Measurements from ENCODE around the gene POGK.
"Not testable (repeated sequence)": the region's sequence is repeated elsewhere in the genome, so short reads cannot be mapped to it uniquely, and the experiment has no call there.

The POGK gene

DNA sequence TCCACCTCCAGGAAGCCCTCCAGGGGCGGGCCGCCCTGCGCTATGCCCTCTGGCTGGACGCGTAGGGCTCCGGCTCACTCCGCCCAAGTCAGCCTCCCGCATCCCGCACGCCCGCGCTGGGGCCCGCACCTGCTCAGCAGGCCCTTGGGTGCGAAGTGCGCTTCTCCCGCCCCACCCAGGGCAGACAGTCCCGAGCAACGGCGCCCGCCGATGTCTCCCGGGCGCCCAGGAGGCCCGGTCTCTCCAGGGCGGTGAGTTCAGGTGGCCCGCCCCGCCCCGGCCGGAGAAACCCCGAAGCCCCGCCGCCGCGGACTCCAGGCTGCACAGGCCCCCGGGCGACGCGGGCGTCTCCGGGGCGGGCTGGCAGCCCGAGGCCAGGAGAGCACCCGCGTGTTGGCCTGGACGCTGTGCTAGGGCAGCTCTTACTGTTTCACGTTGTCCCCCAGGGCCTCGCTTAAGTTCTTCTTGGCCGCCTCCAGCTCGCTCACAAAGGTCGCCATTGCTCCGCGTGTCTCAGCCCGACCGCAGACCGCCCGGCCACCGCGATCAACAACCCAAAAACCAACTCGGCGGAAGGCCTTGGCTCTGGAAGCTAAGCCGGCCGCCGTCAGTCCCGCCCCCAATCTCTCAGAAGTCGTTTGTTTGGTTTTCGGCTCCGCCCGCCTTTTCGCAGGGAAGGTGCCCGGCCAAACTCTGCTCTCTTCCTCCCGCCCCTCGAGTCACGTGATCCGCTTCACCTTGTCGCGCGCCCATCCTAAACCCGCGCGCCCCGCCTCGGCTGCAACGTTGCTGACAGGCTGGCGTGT is 36.7 kb downstream of the POGK start, which contains the start of gene TADA1 (continued):
- TF ChIP-seq, protein P1, sequence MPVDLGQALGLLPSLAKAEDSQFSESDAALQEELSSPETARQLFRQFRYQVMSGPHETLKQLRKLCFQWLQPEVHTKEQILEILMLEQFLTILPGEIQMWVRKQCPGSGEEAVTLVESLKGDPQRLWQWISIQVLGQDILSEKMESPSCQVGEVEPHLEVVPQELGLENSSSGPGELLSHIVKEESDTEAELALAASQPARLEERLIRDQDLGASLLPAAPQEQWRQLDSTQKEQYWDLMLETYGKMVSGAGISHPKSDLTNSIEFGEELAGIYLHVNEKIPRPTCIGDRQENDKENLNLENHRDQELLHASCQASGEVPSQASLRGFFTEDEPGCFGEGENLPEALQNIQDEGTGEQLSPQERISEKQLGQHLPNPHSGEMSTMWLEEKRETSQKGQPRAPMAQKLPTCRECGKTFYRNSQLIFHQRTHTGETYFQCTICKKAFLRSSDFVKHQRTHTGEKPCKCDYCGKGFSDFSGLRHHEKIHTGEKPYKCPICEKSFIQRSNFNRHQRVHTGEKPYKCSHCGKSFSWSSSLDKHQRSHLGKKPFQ (tag by site-specific recombination; IDR thresholded peaks at IDR 0.05): no peak
- TF ChIP-seq, protein P2, sequence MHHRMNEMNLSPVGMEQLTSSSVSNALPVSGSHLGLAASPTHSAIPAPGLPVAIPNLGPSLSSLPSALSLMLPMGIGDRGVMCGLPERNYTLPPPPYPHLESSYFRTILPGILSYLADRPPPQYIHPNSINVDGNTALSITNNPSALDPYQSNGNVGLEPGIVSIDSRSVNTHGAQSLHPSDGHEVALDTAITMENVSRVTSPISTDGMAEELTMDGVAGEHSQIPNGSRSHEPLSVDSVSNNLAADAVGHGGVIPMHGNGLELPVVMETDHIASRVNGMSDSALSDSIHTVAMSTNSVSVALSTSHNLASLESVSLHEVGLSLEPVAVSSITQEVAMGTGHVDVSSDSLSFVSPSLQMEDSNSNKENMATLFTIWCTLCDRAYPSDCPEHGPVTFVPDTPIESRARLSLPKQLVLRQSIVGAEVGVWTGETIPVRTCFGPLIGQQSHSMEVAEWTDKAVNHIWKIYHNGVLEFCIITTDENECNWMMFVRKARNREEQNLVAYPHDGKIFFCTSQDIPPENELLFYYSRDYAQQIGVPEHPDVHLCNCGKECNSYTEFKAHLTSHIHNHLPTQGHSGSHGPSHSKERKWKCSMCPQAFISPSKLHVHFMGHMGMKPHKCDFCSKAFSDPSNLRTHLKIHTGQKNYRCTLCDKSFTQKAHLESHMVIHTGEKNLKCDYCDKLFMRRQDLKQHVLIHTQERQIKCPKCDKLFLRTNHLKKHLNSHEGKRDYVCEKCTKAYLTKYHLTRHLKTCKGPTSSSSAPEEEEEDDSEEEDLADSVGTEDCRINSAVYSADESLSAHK (tag by site-specific recombination; IDR thresholded peaks at IDR 0.05): peak; percentile 38; the same call in 1 of the 2 replicates
- TF ChIP-seq ZNF768 (tag by site-specific recombination; IDR thresholded peaks at IDR 0.05) (no peak), ZNF423 (tag by site-specific recombination; IDR thresholded peaks at IDR 0.05) (no peak), ZNF214 (tag by site-specific recombination; IDR thresholded peaks at IDR 0.05; ENCODE audit: borderline replicate concordance) (no peak), TCF7L2 (IDR thresholded peaks at IDR 0.05; ENCODE audit: borderline replicate concordance, low read depth, low read length) (peak; percentile 29; the same call in 1 of the 2 replicates), ZNF10 (tag by site-specific recombination; IDR thresholded peaks at IDR 0.05) (peak; percentile 95), ZEB2 (tag by site-specific recombination; IDR thresholded peaks at IDR 0.05) (peak; percentile 94), RBAK (tag by site-specific recombination; IDR thresholded peaks at IDR 0.05) (no peak), ZNF16 (tag by site-specific recombination; IDR thresholded peaks at IDR 0.05; ENCODE audit: low read depth) (no peak), BCL11B (tag by site-specific recombination; IDR thresholded peaks at IDR 0.05; ENCODE audit: low read depth) (peak; percentile 82; the same call in 1 of the 2 replicates)
- TF ChIP-seq, protein P3, sequence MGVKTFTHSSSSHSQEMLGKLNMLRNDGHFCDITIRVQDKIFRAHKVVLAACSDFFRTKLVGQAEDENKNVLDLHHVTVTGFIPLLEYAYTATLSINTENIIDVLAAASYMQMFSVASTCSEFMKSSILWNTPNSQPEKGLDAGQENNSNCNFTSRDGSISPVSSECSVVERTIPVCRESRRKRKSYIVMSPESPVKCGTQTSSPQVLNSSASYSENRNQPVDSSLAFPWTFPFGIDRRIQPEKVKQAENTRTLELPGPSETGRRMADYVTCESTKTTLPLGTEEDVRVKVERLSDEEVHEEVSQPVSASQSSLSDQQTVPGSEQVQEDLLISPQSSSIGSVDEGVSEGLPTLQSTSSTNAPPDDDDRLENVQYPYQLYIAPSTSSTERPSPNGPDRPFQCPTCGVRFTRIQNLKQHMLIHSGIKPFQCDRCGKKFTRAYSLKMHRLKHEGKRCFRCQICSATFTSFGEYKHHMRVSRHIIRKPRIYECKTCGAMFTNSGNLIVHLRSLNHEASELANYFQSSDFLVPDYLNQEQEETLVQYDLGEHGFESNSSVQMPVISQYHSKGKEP (tag by site-specific recombination; IDR thresholded peaks at IDR 0.05): peak; percentile 7; the same call in 1 of the 2 replicates

DNA sequence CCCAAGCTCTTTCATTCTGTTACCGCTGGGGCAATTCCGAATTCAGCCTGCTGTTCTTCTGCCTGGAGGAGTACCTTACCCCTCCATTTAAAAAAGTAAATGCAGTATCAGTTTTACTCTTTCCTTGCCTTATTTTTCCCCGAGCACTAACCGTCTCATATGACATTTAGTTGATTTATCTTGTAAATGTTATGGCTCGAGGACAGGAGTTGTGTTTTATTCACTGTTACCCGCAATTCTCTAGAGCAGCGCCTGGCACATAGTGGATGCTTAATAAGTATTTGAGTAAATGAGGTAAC is 37.2 kb downstream of the POGK start:
- ChIA-PET CTCF (interaction anchor here (0.7 to 1.5 kb wide), 2 partner anchors 181 to 183 kb away, joined by 3 to 6 read pairs; no protein-coding TSS in a partner anchor), POLR2A (interaction anchor here (0.5 to 2.8 kb wide), 7 partner anchors 29 to 580 kb away, joined by 3 to 21 read pairs (median 4); partner anchors contain the start of genes POGK and POU2F1)
- H3K4me1 ChIP-seq (ENCODE audit: control insufficient read depth, insufficient read depth, low read length): no peaks in the 10 kb centered on the region
- TF ChIP-seq IKZF3 (tag by site-specific recombination; IDR thresholded peaks at IDR 0.05) (no peak), SP3 (tag by site-specific recombination; IDR thresholded peaks at IDR 0.05) (0 out of 2 replicates have a peak, but pooled peaks have one; percentile 23), ZNF600 (tag by site-specific recombination; IDR thresholded peaks at IDR 0.05) (peak; percentile 32; the same call in 1 of the 2 replicates), ZNF146 (tag by site-specific recombination; IDR thresholded peaks at IDR 0.05) (no peak), ZNF394 (tag by site-specific recombination; IDR thresholded peaks at IDR 0.05; ENCODE audit: borderline replicate concordance) (peak; percentile 12; the same call in 1 of the 2 replicates), ZNF341 (tag by site-specific recombination; IDR thresholded peaks at IDR 0.05; ENCODE audit: low read depth) (peak; percentile 85), SALL2 (tag by site-specific recombination; IDR thresholded peaks at IDR 0.05; ENCODE audit: borderline replicate concordance) (no peak), ZNF335 (tag by site-specific recombination; conservative IDR thresholded peaks at IDR 0.05) (peak; percentile 84)
- TF ChIP-seq, protein P4, sequence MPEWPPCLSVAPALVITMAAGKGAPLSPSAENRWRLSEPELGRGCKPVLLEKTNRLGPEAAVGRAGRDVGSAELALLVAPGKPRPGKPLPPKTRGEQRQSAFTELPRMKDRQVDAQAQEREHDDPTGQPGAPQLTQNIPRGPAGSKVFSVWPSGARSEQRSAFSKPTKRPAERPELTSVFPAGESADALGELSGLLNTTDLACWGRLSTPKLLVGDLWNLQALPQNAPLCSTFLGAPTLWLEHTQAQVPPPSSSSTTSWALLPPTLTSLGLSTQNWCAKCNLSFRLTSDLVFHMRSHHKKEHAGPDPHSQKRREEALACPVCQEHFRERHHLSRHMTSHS (tag by site-specific recombination; IDR thresholded peaks at IDR 0.05): no peak
- TF ChIP-seq, protein P5, sequence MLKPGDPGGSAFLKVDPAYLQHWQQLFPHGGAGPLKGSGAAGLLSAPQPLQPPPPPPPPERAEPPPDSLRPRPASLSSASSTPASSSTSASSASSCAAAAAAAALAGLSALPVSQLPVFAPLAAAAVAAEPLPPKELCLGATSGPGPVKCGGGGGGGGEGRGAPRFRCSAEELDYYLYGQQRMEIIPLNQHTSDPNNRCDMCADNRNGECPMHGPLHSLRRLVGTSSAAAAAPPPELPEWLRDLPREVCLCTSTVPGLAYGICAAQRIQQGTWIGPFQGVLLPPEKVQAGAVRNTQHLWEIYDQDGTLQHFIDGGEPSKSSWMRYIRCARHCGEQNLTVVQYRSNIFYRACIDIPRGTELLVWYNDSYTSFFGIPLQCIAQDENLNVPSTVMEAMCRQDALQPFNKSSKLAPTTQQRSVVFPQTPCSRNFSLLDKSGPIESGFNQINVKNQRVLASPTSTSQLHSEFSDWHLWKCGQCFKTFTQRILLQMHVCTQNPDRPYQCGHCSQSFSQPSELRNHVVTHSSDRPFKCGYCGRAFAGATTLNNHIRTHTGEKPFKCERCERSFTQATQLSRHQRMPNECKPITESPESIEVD (tag by site-specific recombination; IDR thresholded peaks at IDR 0.05): peak; percentile 46; the same call in 1 of the 2 replicates
- no peaks in the 10 kb centered on the region for H3K36me3 ChIP-seq (ENCODE audit: control insufficient read depth in 2 of 2, insufficient read depth in 1 of 2, low read length in 2 of 2)
- peak overlapping the region; percentile 36 for H3K4me3 ChIP-seq (ENCODE audit: low read depth, low read length)
- H3K9me3 ChIP-seq (ENCODE audit: control insufficient read depth, insufficient read depth, low read depth, low read length): no peaks in the 10 kb centered on the region
- no peak overlapping the region for H3K27ac ChIP-seq (ENCODE audit: extremely low read depth, low read depth, low read length)

DNA sequence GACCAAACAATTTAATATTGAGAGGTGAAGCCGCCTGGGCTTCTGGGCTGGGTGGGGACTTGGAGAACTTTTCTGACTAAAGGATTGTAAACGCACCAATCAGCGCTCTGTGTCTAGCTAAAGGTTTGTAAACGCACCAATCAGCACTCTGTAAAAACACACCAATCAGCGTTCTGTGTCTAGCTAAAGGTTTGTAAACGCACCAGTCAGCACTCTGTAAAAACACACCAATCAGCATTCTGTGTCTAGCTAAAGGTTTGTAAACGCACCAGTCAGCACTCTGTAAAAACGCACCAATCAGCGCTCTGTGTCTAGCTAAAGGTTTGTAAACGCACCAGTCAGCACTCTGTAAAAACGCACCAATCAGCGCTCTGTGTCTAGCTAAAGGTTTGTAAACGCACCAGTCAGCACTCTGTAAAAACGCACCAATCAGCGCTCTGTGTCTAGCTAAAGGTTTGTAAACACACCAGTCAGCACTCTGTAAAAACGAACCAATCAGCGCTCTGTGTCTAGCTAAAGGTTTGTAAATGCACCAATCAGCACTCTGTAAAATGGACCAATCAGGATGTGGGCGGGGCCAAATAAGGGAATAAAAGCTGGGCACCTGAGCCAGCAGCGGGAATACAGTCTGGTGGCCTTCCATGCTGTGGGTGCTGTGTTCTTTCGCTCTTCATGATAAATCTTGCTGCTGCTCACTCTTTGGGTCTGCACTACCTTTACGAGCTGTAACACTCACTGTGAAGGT is 39.1 kb downstream of the POGK start:
- H3K4me1 ChIP-seq (ENCODE audit: control insufficient read depth, insufficient read depth, low read length); POLR2A ChIA-PET; H3K4me3 ChIP-seq (ENCODE audit: low read depth, low read length); H3K27ac ChIP-seq (ENCODE audit: extremely low read depth, low read depth, low read length); H3K36me3 ChIP-seq (ENCODE audit: control insufficient read depth in 2 of 2, insufficient read depth in 1 of 2, low read length in 2 of 2); H3K9me3 ChIP-seq (ENCODE audit: control insufficient read depth, insufficient read depth, low read depth, low read length): not testable (repeated sequence)
- CTCF ChIA-PET: interaction anchor here (0.7 to 4.6 kb wide), 4 partner anchors 32 to 1374 kb away, joined by 3 to 18 read pairs (median 4); no protein-coding TSS in a partner anchor

Data from HEK293 (cell line).